T-cell (primary cell): ENCODE results near the gene CYP26C1. TPM values are rescaled to one million over a fixed set of nuclear protein-coding genes. Genes with fewer than 3 reads are reported as not detected.

ENCODE experiments used
- ATAC-seq, 4 experiments: fragments of 200-7000 bp in 3 of 4; fragments of 150-1000 bp in 1 of 4; cut with Tn5 transposase; replicated peaks in 1 of 4; 1 replicate in 3 of 4; 2 replicates in 1 of 4; pipeline ENCODE4 v1.10.0; 2021; ENCODE audit warnings: moderate library complexity in 3 of 4, mild to moderate bottlenecking in 2 of 4, moderate number of reproducible peaks in 1 of 4
- CTCF ChIA-PET, 2 donors: fragments of 300-600 bp; sonication (Branson Sonifier 250); formaldehyde crosslinking; loops; one replicate each; lab custom pipeline; 2022; ENCODE audit warnings: antibody characterized with exemption in 2 of 2; lab: Charles Lee
- POLR2A ChIA-PET, 2 donors: fragments of 300-600 bp; sonication (Branson Sonifier 250); formaldehyde crosslinking; loops; one replicate each; lab custom pipeline; 2022; ENCODE audit warnings: antibody characterized with exemption in 2 of 2; lab: Charles Lee
- DNase-seq, 35 experiments: peaks; one replicate each; pipeline versions ENCODE4 v3.0.0 to v3.0.0-alpha.2; 2013 to 2023
- H3K27ac ChIP-seq: one replicate; pipeline ENCODE4 v1.5.1; 2013; ENCODE audit warnings: low read length
- H3K27me3 ChIP-seq, 2 experiments: replicated peaks in 1 of 2; 1 replicate in 1 of 2; 2 replicates in 1 of 2; pipeline versions ENCODE4 v1.6.1 to v1.7.0; 2013; ENCODE audit warnings: low read length in 1 of 2, mixed read lengths in 1 of 2; ENCODE audit not compliant: control insufficient read depth in 2 of 2, insufficient read depth in 2 of 2; ENCODE audit errors: extremely low read depth in 1 of 2
- H3K36me3 ChIP-seq, 2 donors: 1 replicate in 1 of 2; 2 replicates in 1 of 2; pipeline versions ENCODE4 v1.6.1 to v1.7.0; 2013; ENCODE audit warnings: low read length in 1 of 2; ENCODE audit not compliant: control insufficient read depth in 2 of 2, insufficient read depth in 1 of 2; ENCODE audit errors: extremely low read depth in 1 of 2
- H3K4me1 ChIP-seq, 2 experiments: 1 replicate in 1 of 2; 2 replicates in 1 of 2; pipeline versions ENCODE4 v1.6.1 to v1.7.0; 2013; ENCODE audit warnings: low read length in 2 of 2, mixed read lengths in 1 of 2; ENCODE audit not compliant: insufficient read depth in 2 of 2, control insufficient read depth in 1 of 2; ENCODE audit errors: extremely low read depth in 1 of 2
- H3K4me3 ChIP-seq, 2 donors: 1 replicate in 1 of 2; 2 replicates in 1 of 2; pipeline versions ENCODE4 v1.5.1 to v1.7.0; 2013; ENCODE audit warnings: mild to moderate bottlenecking in 2 of 2, low read length in 1 of 2, moderate library complexity in 1 of 2; ENCODE audit not compliant: control insufficient read depth in 1 of 2; ENCODE audit errors: extremely low read depth in 1 of 2
- H3K9me3 ChIP-seq: 2 replicates; pipeline ENCODE4 v1.7.0; 2013
- H3K27ac Mint-ChIP-seq, 2 donors: one replicate each; pipeline ENCODE4 v1.8.0; 2020 to 2021; ENCODE audit warnings: mild to moderate bottlenecking in 2 of 2, mixed read lengths in 2 of 2
- H3K27me3 Mint-ChIP-seq, 2 donors: one replicate each; pipeline ENCODE4 v1.8.0; 2021 to 2022; ENCODE audit warnings: mixed read lengths in 2 of 2
- H3K36me3 Mint-ChIP-seq: one replicate; pipeline ENCODE4 v1.8.0; 2021; ENCODE audit warnings: mixed read lengths
- H3K4me1 Mint-ChIP-seq, 3 donors: one replicate each; pipeline ENCODE4 v1.8.0; 2020 to 2022; ENCODE audit warnings: mixed read lengths in 3 of 3, mild to moderate bottlenecking in 1 of 3
- H3K4me3 Mint-ChIP-seq, 3 donors: one replicate each; pipeline ENCODE4 v1.8.0; 2020 to 2022; ENCODE audit warnings: mild to moderate bottlenecking in 3 of 3, mixed read lengths in 3 of 3, moderate library complexity in 3 of 3
- H3K9me3 Mint-ChIP-seq, 3 donors: one replicate each; pipeline ENCODE4 v1.8.0; 2020 to 2022; ENCODE audit warnings: mixed read lengths in 3 of 3
- WGBS: methylation state at CpG from one replicate; pipeline ENCODE4 v1.1.5; 2013; ENCODE audit warnings: missing lambda C conversion rate; ENCODE audit not compliant: insufficient coverage; 5-methylcytosine and 5-hydroxymethylcytosine counted together
- total RNA-seq, 35 experiments: library from RNA in 6 of 35; stranded (reverse) in 6 of 35; fragments of 120-200 nt in 1 of 35; gene quantifications; one replicate each; pipeline versions ENCODE4 v1.2.1 to v1.2.4 and lab custom pipeline; 2013 to 2026

Gene CYP26C1
- total RNA-seq, 5 donors from 2014 or later (not counting 1 experiment from before 2014, with no cell fraction given): 0.20 to 0.49 (median 0.38) TPM

DNA sequence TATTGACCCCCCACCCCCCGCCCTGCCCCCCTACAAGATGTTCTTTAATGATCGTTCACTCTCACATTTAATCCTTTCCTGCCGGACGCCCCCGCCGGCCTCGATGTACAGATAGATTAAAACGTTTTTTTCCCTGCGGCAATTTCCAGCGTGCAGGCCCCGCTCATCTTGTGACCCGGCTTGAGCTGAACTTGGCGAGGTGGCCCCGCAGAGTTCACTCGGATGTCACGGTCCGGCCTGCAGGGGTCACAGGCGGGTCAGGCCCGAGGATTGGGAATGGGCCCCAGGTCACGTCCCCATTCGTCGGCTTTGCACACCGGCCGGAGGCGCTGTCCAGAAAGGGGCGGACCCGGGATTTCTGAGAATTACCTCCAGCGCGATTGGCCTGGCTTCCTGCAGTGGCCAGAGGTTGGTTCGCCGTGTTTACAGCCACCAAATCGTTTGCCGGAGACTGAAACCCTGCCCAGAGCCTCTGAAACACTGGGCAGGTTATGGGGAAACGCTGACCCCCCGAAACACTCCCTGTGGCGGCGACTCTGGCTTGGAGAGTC lies 11.2 kb downstream of the CYP26C1 start:
- 3% methylated on average over 35 of the region's 37 CpGs for WGBS
- no peak overlapping the region for H3K4me3 ChIP-seq
- H3K9me3 ChIP-seq: no peaks in the 10 kb centered on the region
- H3K27me3 ChIP-seq: peaks cover 26 to 84% of the 10 kb centered on the region in 2 experiments
- Mint-ChIP-seq H3K27ac (no peak overlapping the region), H3K27me3 (peaks cover 61 to 81% of the 10 kb centered on the region in 2 donors), H3K36me3 (no peaks in the 10 kb centered on the region), H3K9me3 (no peaks in the 10 kb centered on the region), H3K4me1 (peaks cover 33 to 48% (median 47%) of the 10 kb centered on the region in 3 donors), H3K4me3 (peak overlapping the region in 2 of 3 donors; percentile 35 to 74)
- peaks cover 0 to 43% of the 10 kb centered on the region in 2 experiments for H3K4me1 ChIP-seq
- H3K36me3 ChIP-seq: no peaks in the 10 kb centered on the region
- ATAC-seq (no peak), DNase-seq (no peak)
- H3K27ac ChIP-seq: no peak overlapping the region
- ChIA-PET POLR2A (interaction anchor here in 1 of 2 donors (0.6 kb wide), 1 partner anchor 10 kb away, joined by 3 read pairs; no protein-coding TSS in a partner anchor), CTCF (interaction anchor here in 1 of 2 donors (0.8 kb wide), 1 partner anchor 63 kb away, joined by 3 read pairs; no protein-coding TSS in a partner anchor)

DNA sequence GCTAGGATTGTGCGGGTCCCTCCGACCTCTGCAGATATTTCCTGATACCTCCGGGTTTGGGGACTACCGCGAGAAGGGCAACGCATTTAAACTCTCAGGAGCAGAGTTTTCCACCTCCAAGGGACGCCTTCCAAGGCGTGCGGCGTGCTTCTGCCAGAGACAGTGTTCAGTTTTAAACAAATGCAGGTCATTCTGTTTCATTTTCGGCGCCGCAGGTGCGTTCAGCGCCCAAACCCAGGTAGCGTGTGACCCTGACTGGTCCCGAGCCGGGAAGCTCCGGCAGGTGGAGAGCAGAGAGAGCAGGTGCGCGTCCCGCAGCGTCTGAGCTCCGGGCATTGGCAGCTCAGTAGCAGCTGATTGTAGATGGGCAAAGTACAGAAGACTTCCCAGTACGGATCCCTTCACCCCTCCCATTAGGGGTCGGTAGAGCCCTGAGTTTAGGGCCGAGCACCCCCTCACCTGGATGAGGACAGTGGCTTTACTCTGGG lies 11.7 kb downstream of the CYP26C1 start:
- peaks cover 0 to 43% of the 10 kb centered on the region in 2 experiments for H3K4me1 ChIP-seq
- no peaks in the 10 kb centered on the region for H3K36me3 Mint-ChIP-seq
- H3K36me3 ChIP-seq: no peaks in the 10 kb centered on the region
- no peaks in the 10 kb centered on the region for H3K9me3 ChIP-seq
- no peak overlapping the region for H3K27ac Mint-ChIP-seq
- H3K9me3 Mint-ChIP-seq: no peaks in the 10 kb centered on the region
- ATAC-seq (no peak), DNase-seq (no peak)
- H3K27ac ChIP-seq: no peak overlapping the region
- ChIA-PET CTCF (interaction anchor here in 1 of 2 donors (0.6 kb wide), 1 partner anchor 105 kb away, joined by 3 read pairs; no protein-coding TSS in a partner anchor), POLR2A (no interaction called here)
- peaks cover 28 to 48% (median 46%) of the 10 kb centered on the region in 3 donors for H3K4me1 Mint-ChIP-seq
- H3K27me3 ChIP-seq: peaks cover 24 to 79% of the 10 kb centered on the region in 2 experiments
- H3K4me3 ChIP-seq: no peak overlapping the region
- H3K27me3 Mint-ChIP-seq: peaks cover 59 to 80% of the 10 kb centered on the region in 2 donors
- WGBS: 3% methylated on average over 19 of the region's 27 CpGs
- H3K4me3 Mint-ChIP-seq: peak overlapping the region; percentile 35 to 74 (median 49)

DNA sequence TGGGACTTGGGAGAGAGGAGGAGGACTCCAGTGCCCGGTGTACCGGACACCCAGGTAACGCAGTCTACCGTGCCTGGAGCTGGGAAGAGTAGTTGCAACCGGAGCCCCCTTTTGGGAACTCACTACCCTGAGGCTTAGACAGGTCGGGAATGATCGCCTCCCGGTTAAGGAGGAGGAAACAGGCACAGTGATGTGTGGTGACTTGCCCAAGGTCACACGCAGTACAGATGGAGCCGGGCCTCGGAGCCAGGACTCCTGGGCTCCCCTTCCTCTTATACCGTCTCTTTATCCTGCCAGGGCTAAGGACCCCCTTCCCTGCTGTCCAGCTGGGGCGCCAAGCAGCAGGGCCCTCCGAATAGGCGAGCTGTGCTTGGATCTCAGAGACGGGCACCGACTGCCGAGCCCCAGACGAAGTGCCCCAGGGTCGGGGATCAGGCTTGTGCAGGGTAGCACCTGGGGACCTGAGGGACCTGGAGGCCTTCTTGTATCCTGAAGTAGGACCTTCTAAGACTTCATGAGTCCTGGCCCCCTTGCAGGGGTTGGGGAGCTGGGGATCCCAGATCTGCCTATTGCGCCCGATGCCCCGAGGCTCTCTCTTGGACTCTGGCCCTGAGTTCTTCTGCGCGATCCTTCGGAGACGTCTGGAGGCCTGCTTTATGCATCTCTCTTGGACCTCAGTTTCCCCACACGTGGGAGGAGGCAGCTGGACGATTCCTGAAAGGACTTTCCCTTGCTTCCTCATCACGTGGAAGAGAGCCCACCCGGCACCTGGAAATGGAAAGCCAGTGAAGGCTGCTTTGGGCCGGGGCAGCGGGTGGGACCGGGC lies 12.3 kb downstream of the CYP26C1 start:
- no peak for DNase-seq
- H3K4me1 Mint-ChIP-seq: peaks cover 24 to 44% (median 43%) of the 10 kb centered on the region in 3 donors

DNA sequence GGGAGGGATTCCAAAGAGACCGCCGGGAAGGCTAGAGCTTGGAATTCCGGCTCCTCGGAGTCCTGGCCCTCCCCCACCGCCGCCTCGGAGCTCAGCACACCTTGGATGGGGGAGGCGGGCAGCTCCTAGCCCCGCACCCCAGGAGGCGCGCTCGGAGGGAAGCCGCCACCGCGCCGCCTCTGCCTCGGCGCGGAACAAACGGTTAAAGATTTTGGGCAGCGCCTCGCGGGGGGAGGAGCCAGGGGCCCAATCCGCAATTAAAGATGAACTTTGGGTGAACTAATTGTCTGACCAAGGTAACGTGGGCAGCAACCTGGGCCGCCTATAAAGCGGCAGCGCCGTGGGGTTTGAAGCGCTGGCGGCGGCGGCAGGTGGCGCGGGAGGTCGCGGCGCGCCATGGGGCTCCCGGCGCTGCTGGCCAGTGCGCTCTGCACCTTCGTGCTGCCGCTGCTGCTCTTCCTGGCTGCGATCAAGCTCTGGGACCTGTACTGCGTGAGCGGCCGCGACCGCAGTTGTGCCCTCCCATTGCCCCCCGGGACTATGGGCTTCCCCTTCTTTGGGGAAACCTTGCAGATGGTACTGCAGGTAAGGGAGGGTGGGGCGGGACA lies 13.0 kb downstream of the CYP26C1 start, which contains the start of gene CYP26A1:
Gene CYP26A1, plus strand, starts transcription at position 355 of the 608 bp plus-strand sequence. Its CDS starts 42 bp downstream, at position 397.
- H3K9me3 ChIP-seq: no peaks in the 10 kb centered on the region
- H3K27me3 ChIP-seq: peaks cover 24 to 71% of the 10 kb centered on the region in 2 experiments
- ATAC-seq (no peak), DNase-seq (no peak)
- Mint-ChIP-seq H3K9me3 (no peaks in the 10 kb centered on the region), H3K36me3 (no peaks in the 10 kb centered on the region), H3K4me3 (peak within 1 kb of the TSS; percentile 59 to 74 (median 63)), H3K4me1 (peaks cover 21 to 41% (median 40%) of the 10 kb centered on the region in 3 donors), H3K27me3 (peaks cover 54 to 72% of the 10 kb centered on the region in 2 donors), H3K27ac (peak within 1 kb of the TSS in 1 of 2 donors; percentile 59)
- peaks cover 0 to 39% of the 10 kb centered on the region in 2 experiments for H3K4me1 ChIP-seq
- CTCF ChIA-PET: interaction anchor here in 1 of 2 donors (0.5 kb wide), 1 partner anchor 172 kb away, joined by 3 read pairs; no protein-coding TSS in a partner anchor
- H3K4me3 ChIP-seq: peak within 1 kb of the TSS in 1 of 2 donors; percentile 40
- H3K36me3 ChIP-seq: no peaks in the 10 kb centered on the region
- H3K27ac ChIP-seq: no peak within 1 kb of the TSS
- POLR2A ChIA-PET: no interaction called here
- 1% methylated on average over 41 of the region's 52 CpGs for WGBS

More for the DNA sequence above, 12.3 kb downstream of the CYP26C1 start:
- Histone ChIP-seq H3K27me3 (peaks cover 24 to 78% of the 10 kb centered on the region in 2 experiments), H3K36me3 (no peaks in the 10 kb centered on the region), H3K4me1 (peaks cover 0 to 43% of the 10 kb centered on the region in 2 experiments), H3K27ac (no peak overlapping the region), H3K9me3 (no peaks in the 10 kb centered on the region), H3K4me3 (no peak overlapping the region)
- no peak for ATAC-seq
- ChIA-PET POLR2A (no interaction called here), CTCF (interaction anchor here in 1 of 2 donors (0.6 kb wide), 1 partner anchor 105 kb away, joined by 3 read pairs; no protein-coding TSS in a partner anchor)
- Mint-ChIP-seq H3K27ac (no peak overlapping the region), H3K4me3 (peak overlapping the region; percentile 21 to 74 (median 45)), H3K27me3 (peaks cover 57 to 73% of the 10 kb centered on the region in 2 donors), H3K36me3 (no peaks in the 10 kb centered on the region), H3K9me3 (no peaks in the 10 kb centered on the region)
- WGBS: 8% methylated on average over 32 of the region's 34 CpGs

DNA sequence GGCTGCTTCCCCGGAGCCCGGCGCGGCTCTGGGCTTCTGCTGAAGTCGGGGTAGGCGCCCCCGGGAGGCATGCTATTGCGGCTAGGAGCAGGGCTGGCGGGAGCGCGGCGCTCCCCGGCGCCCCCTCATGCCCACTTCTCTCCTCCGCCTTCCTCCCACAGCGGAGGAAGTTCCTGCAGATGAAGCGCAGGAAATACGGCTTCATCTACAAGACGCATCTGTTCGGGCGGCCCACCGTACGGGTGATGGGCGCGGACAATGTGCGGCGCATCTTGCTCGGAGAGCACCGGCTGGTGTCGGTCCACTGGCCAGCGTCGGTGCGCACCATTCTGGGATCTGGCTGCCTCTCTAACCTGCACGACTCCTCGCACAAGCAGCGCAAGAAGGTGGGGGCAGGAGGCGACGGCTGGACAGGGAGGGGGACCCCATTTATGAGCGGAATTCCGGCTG lies 13.6 kb downstream of the CYP26C1 start:
- no peak for DNase-seq
- POLR2A ChIA-PET: no interaction called here
- peaks cover 21 to 71% of the 10 kb centered on the region in 2 experiments for H3K27me3 ChIP-seq
- no peaks in the 10 kb centered on the region for H3K36me3 ChIP-seq
- Mint-ChIP-seq H3K9me3 (no peaks in the 10 kb centered on the region), H3K36me3 (no peaks in the 10 kb centered on the region), H3K27ac (peak overlapping the region in 1 of 2 donors; percentile 59), H3K27me3 (peaks cover 51 to 68% of the 10 kb centered on the region in 2 donors), H3K4me1 (peaks cover 20 to 39% (median 39%) of the 10 kb centered on the region in 3 donors), H3K4me3 (peak overlapping the region; percentile 59 to 73 (median 63))
- no peaks in the 10 kb centered on the region for H3K9me3 ChIP-seq
- H3K27ac ChIP-seq: no peak overlapping the region
- 2% methylated on average over 38 of the region's 40 CpGs for WGBS
- peak overlapping the region in 1 of 2 donors; percentile 40 for H3K4me3 ChIP-seq
- peak in 1 of 4 experiments; percentile 31 for ATAC-seq
- CTCF ChIA-PET: interaction anchor here in 1 of 2 donors (0.5 kb wide), 1 partner anchor 172 kb away, joined by 3 read pairs; no protein-coding TSS in a partner anchor
- H3K4me1 ChIP-seq: peaks cover 0 to 39% of the 10 kb centered on the region in 2 experiments
